Measurements from ENCODE around the gene ZNF462.

ZNF462 gene

GRCh38 chr9:106916466-106917235, 53.7 kb downstream of the ZNF462 start:
- DNase-seq, result peak; percentile 96
- in situ Hi-C loops (cut with HindIII; ENCODE audit: low pct_ligation_motif_present, low pct_unique_long_range_greater_than_20kb, low sequenced_read_pairs), result no loop called here

- DNase-seq, result no peak
- in situ Hi-C loops (cut with HindIII; ENCODE audit: low pct_ligation_motif_present, low pct_unique_long_range_greater_than_20kb, low sequenced_read_pairs), result no loop called here
Measured at GRCh38 chr9:106918825-106919509, 56.0 kb downstream of the ZNF462 start.

- no peak for DNase-seq
- in situ Hi-C loops (cut with HindIII; ENCODE audit: low pct_ligation_motif_present, low pct_unique_long_range_greater_than_20kb, low sequenced_read_pairs), result no loop called here
Measured at GRCh38 chr9:106920091-106920490, 57.1 kb downstream of the ZNF462 start.

GRCh38 chr9:106920701-106921283, 57.8 kb downstream of the ZNF462 start:
- peak; percentile 14 for DNase-seq
- in situ Hi-C loops (cut with HindIII; ENCODE audit: low pct_ligation_motif_present, low pct_unique_long_range_greater_than_20kb, low sequenced_read_pairs), result no loop called here

GRCh38 chr9:106921341-106921899, 58.5 kb downstream of the ZNF462 start:
- in situ Hi-C loops (cut with HindIII; ENCODE audit: low pct_ligation_motif_present, low pct_unique_long_range_greater_than_20kb, low sequenced_read_pairs), result no loop called here
- no peak for DNase-seq

GRCh38 chr9:106922026-106922425, 59.1 kb downstream of the ZNF462 start:
- in situ Hi-C loops (cut with HindIII; ENCODE audit: low pct_ligation_motif_present, low pct_unique_long_range_greater_than_20kb, low sequenced_read_pairs), result no loop called here
- DNase-seq, result no peak

- DNase-seq, result no peak
- in situ Hi-C loops (cut with HindIII; ENCODE audit: low pct_ligation_motif_present, low pct_unique_long_range_greater_than_20kb, low sequenced_read_pairs), result no loop called here
Measured at GRCh38 chr9:106925392-106925791, 62.4 kb downstream of the ZNF462 start.

- no peak for DNase-seq
Measured at GRCh38 chr9:106927916-106928315, 65.0 kb downstream of the ZNF462 start.

GRCh38 chr9:106928350-106928749, 65.4 kb downstream of the ZNF462 start:
- no peak for DNase-seq
- in situ Hi-C loops (cut with HindIII; ENCODE audit: low pct_ligation_motif_present, low pct_unique_long_range_greater_than_20kb, low sequenced_read_pairs), result no loop called here

More at GRCh38 chr9:106927916-106928315, 65.0 kb downstream of the ZNF462 start:
- in situ Hi-C loops (cut with HindIII; ENCODE audit: low pct_ligation_motif_present, low pct_unique_long_range_greater_than_20kb, low sequenced_read_pairs), result no loop called here

GRCh38 chr9:106929471-106930177, 66.7 kb downstream of the ZNF462 start:
- in situ Hi-C loops (cut with HindIII; ENCODE audit: low pct_ligation_motif_present, low pct_unique_long_range_greater_than_20kb, low sequenced_read_pairs), result no loop called here
- DNase-seq, result no peak

- in situ Hi-C loops (cut with HindIII; ENCODE audit: low pct_ligation_motif_present, low pct_unique_long_range_greater_than_20kb, low sequenced_read_pairs), result no loop called here
- no peak for DNase-seq
Measured at GRCh38 chr9:106930477-106930876, 67.5 kb downstream of the ZNF462 start.

- DNase-seq, result no peak
- in situ Hi-C loops (cut with HindIII; ENCODE audit: low pct_ligation_motif_present, low pct_unique_long_range_greater_than_20kb, low sequenced_read_pairs), result no loop called here
Measured at GRCh38 chr9:106931466-106931865, 68.5 kb downstream of the ZNF462 start.

GRCh38 chr9:106932178-106932577, 69.2 kb downstream of the ZNF462 start:
- in situ Hi-C loops (cut with HindIII; ENCODE audit: low pct_ligation_motif_present, low pct_unique_long_range_greater_than_20kb, low sequenced_read_pairs), result no loop called here
- DNase-seq, result no peak

GRCh38 chr9:106932675-106933074, 69.7 kb downstream of the ZNF462 start:
- no peak for DNase-seq
- in situ Hi-C loops (cut with HindIII; ENCODE audit: low pct_ligation_motif_present, low pct_unique_long_range_greater_than_20kb, low sequenced_read_pairs), result no loop called here

GRCh38 chr9:106933470-106933869, 70.5 kb downstream of the ZNF462 start:
- in situ Hi-C loops (cut with HindIII; ENCODE audit: low pct_ligation_motif_present, low pct_unique_long_range_greater_than_20kb, low sequenced_read_pairs), result no loop called here
- DNase-seq, result no peak

GRCh38 chr9:106934442-106935238, 71.7 kb downstream of the ZNF462 start:
- in situ Hi-C loops (cut with HindIII; ENCODE audit: low pct_ligation_motif_present, low pct_unique_long_range_greater_than_20kb, low sequenced_read_pairs), result no loop called here
- no peak for DNase-seq

GRCh38 chr9:106936680-106937079, 73.7 kb downstream of the ZNF462 start:
- DNase-seq, result no peak
- in situ Hi-C loops (cut with HindIII; ENCODE audit: low pct_ligation_motif_present, low pct_unique_long_range_greater_than_20kb, low sequenced_read_pairs), result no loop called here

GRCh38 chr9:106941916-106942315, 79.0 kb downstream of the ZNF462 start:
- in situ Hi-C loops (cut with HindIII; ENCODE audit: low pct_ligation_motif_present, low pct_unique_long_range_greater_than_20kb, low sequenced_read_pairs), result no loop called here

More at GRCh38 chr9:106941916-106942315, 79.0 kb downstream of the ZNF462 start:
- DNase-seq, result no peak
